H7 (cell line): Measurements from ENCODE around the gene BHLHE23. TPM values are rescaled to one million over a fixed set of nuclear protein-coding genes. Genes with fewer than 3 reads are reported as not detected.

ENCODE experiments used
- DNase-seq: peaks from one replicate; pipeline ENCODE4 v3.0.0; 2012
- H3K27me3 ChIP-seq: 2 replicates; pipeline ENCODE4 v1.6.0; 2011; ENCODE audit warnings: mild to moderate bottlenecking, low read length; ENCODE audit not compliant: control insufficient read depth, insufficient read depth
- H3K36me3 ChIP-seq: replicated peaks from 2 replicates; pipeline ENCODE4 v1.5.1; 2011; ENCODE audit warnings: low read length; ENCODE audit not compliant: control insufficient read depth, insufficient read depth
- H3K4me3 ChIP-seq: 2 replicates; pipeline ENCODE4 v1.5.1; 2011; ENCODE audit warnings: low read depth, mild to moderate bottlenecking, control low read depth, low read length, moderate library complexity; ENCODE audit not compliant: insufficient read depth
- total RNA-seq: library from RNA; depleted of rRNA; stranded (reverse); fragments of >200 nt; shearing (Covaris generic); gene quantifications from 2 replicates; pipeline ENCODE4 v1.2.3, GENCODE V29; 2014; rRNA removed

Gene BHLHE23
- 2.1 TPM in 2 replicates for total RNA-seq

- H3K4me3 ChIP-seq: peak within 1 kb of the TSS; percentile 40
- no peaks in the 10 kb centered on the region for H3K36me3 ChIP-seq
- peak; percentile 96 for DNase-seq
Observed at GRCh38 chr20:63006540-63007359, at the start of gene BHLHE23. Gene BHLHE23 (minus strand): TSS chr20:63006964. CDS start chr20:63006774, 190 bp downstream.

GRCh38 chr20:63055575-63056235 is 48.9 kb upstream of the BHLHE23 start:
- Histone ChIP-seq H3K27me3 (no peaks in the 10 kb centered on the region), H3K36me3 (no peaks in the 10 kb centered on the region), H3K4me3 (no peak overlapping the region)
- peak; percentile 47 for DNase-seq

More at GRCh38 chr20:63006540-63007359, at the start of gene BHLHE23:
- peaks cover 66% of the 10 kb centered on the region for H3K27me3 ChIP-seq

- H3K36me3 ChIP-seq: no peaks in the 10 kb centered on the region
- no peaks in the 10 kb centered on the region for H3K27me3 ChIP-seq
- peak; percentile 35 for DNase-seq
- H3K4me3 ChIP-seq: no peak overlapping the region
Observed at GRCh38 chr20:63054681-63055240, 48.0 kb upstream of the BHLHE23 start.

GRCh38 chr20:63054103-63054474 is 47.3 kb upstream of the BHLHE23 start:
- H3K4me3 ChIP-seq: no peak overlapping the region
- H3K36me3 ChIP-seq: no peaks in the 10 kb centered on the region
- H3K27me3 ChIP-seq: no peaks in the 10 kb centered on the region
- peak; percentile 17 for DNase-seq

- no peaks in the 10 kb centered on the region for H3K36me3 ChIP-seq
- H3K4me3 ChIP-seq: no peak overlapping the region
- no peaks in the 10 kb centered on the region for H3K27me3 ChIP-seq
- peak; percentile 22 for DNase-seq
Observed at GRCh38 chr20:63053432-63054102, 46.8 kb upstream of the BHLHE23 start.

GRCh38 chr20:63052571-63053431 is 46.0 kb upstream of the BHLHE23 start:
- DNase-seq: peak; percentile 63

GRCh38 chr20:63051911-63052310 is 45.1 kb upstream of the BHLHE23 start:
- Histone ChIP-seq H3K27me3 (no peaks in the 10 kb centered on the region), H3K4me3 (no peak overlapping the region), H3K36me3 (no peaks in the 10 kb centered on the region)
- DNase-seq: peak; percentile 43

More at GRCh38 chr20:63052571-63053431, 46.0 kb upstream of the BHLHE23 start:
- no peaks in the 10 kb centered on the region for H3K27me3 ChIP-seq
- no peak overlapping the region for H3K4me3 ChIP-seq
- no peaks in the 10 kb centered on the region for H3K36me3 ChIP-seq

- DNase-seq: no peak
- Histone ChIP-seq H3K4me3 (no peak overlapping the region), H3K36me3 (no peaks in the 10 kb centered on the region), H3K27me3 (no peaks in the 10 kb centered on the region)
Observed at GRCh38 chr20:63051186-63051860, 44.6 kb upstream of the BHLHE23 start.

- no peak for DNase-seq
- Histone ChIP-seq H3K27me3 (no peaks in the 10 kb centered on the region), H3K36me3 (no peaks in the 10 kb centered on the region), H3K4me3 (no peak overlapping the region)
Observed at GRCh38 chr20:63050406-63050805, 43.6 kb upstream of the BHLHE23 start.

- Histone ChIP-seq H3K36me3 (no peaks in the 10 kb centered on the region), H3K4me3 (no peak overlapping the region), H3K27me3 (no peaks in the 10 kb centered on the region)
- no peak for DNase-seq
Observed at GRCh38 chr20:63049561-63050221, 42.9 kb upstream of the BHLHE23 start.

- no peak overlapping the region for H3K4me3 ChIP-seq
- DNase-seq: no peak
Observed at GRCh38 chr20:63049191-63049518, 42.4 kb upstream of the BHLHE23 start.

GRCh38 chr20:63048516-63049190 is 41.9 kb upstream of the BHLHE23 start:
- no peak for DNase-seq

More at GRCh38 chr20:63049191-63049518, 42.4 kb upstream of the BHLHE23 start:
- Histone ChIP-seq H3K36me3 (no peaks in the 10 kb centered on the region), H3K27me3 (no peaks in the 10 kb centered on the region)

GRCh38 chr20:63047946-63048345 is 41.2 kb upstream of the BHLHE23 start:
- no peaks in the 10 kb centered on the region for H3K27me3 ChIP-seq

More at GRCh38 chr20:63048516-63049190, 41.9 kb upstream of the BHLHE23 start:
- no peak overlapping the region for H3K4me3 ChIP-seq
- H3K36me3 ChIP-seq: no peaks in the 10 kb centered on the region
- H3K27me3 ChIP-seq: no peaks in the 10 kb centered on the region

More at GRCh38 chr20:63047946-63048345, 41.2 kb upstream of the BHLHE23 start:
- Histone ChIP-seq H3K36me3 (no peaks in the 10 kb centered on the region), H3K4me3 (no peak overlapping the region)
- no peak for DNase-seq
